H9 (cell line): ENCODE measurements around the gene LRIF1. TPM values are rescaled to one million over a fixed set of nuclear protein-coding genes. Genes with fewer than 3 reads are reported as not detected.

ENCODE experiments used
- DNase-seq: peaks from one replicate; pipeline ENCODE4 v3.0.0-alpha.2; 2017
- H2AFZ ChIP-seq: one replicate; pipeline ENCODE4 v1.6.1; 2013; ENCODE audit warnings: mild to moderate bottlenecking, low read length, control low read depth, moderate library complexity
- H2AK5ac ChIP-seq: 2 replicates; pipeline ENCODE4 v1.6.1; 2013; ENCODE audit warnings: low read length, control low read depth, mixed read lengths; ENCODE audit not compliant: insufficient read length
- H2BK120ac ChIP-seq: one replicate; pipeline ENCODE4 v1.6.1; 2013; ENCODE audit warnings: low read depth, mild to moderate bottlenecking, low read length, control low read depth, inconsistent platforms; ENCODE audit not compliant: poor library complexity, severe bottlenecking
- H2BK12ac ChIP-seq: 2 replicates; pipeline ENCODE4 v1.6.1; 2013; ENCODE audit warnings: low read length, control low read depth, mixed read lengths, low read depth; ENCODE audit not compliant: insufficient read length
- H2BK15ac ChIP-seq: 2 replicates; pipeline ENCODE4 v1.6.1; 2013; ENCODE audit warnings: low read depth, low read length, control low read depth
- H2BK20ac ChIP-seq: one replicate; pipeline ENCODE4 v1.6.1; 2013; ENCODE audit warnings: low read depth, mild to moderate bottlenecking, low read length, control low read depth, inconsistent platforms; ENCODE audit not compliant: poor library complexity, severe bottlenecking
- H2BK5ac ChIP-seq: 2 replicates; pipeline ENCODE4 v1.6.1; 2013; ENCODE audit warnings: low read length, control low read depth, mixed read lengths; ENCODE audit not compliant: insufficient read length
- H3K14ac ChIP-seq: 2 replicates; pipeline ENCODE4 v1.6.1; 2013; ENCODE audit warnings: low read length, control low read depth; ENCODE audit not compliant: insufficient read depth
- H3K18ac ChIP-seq: 2 replicates; pipeline ENCODE4 v1.6.1; 2013; ENCODE audit warnings: low read depth, mild to moderate bottlenecking, mixed read lengths, low read length, control low read depth; ENCODE audit not compliant: insufficient read length
- H3K23ac ChIP-seq: 2 replicates; pipeline ENCODE4 v1.6.1; 2013; ENCODE audit warnings: low read length, control low read depth, mixed read lengths, low read depth; ENCODE audit not compliant: insufficient read length
- H3K23me2 ChIP-seq: 2 replicates; pipeline ENCODE4 v1.6.1; 2013; ENCODE audit warnings: low read depth, mild to moderate bottlenecking, mixed read lengths, low read length, control low read depth; ENCODE audit not compliant: insufficient read length, poor library complexity, severe bottlenecking
- H3K27ac ChIP-seq: 2 replicates; pipeline ENCODE4 v1.5.1; 2013; ENCODE audit warnings: low read length, control low read depth, mixed read lengths, low read depth; ENCODE audit not compliant: insufficient read length
- H3K27me3 ChIP-seq: 2 replicates; pipeline ENCODE4 v1.6.1; 2013; ENCODE audit warnings: low read length, control low read depth, inconsistent platforms; ENCODE audit not compliant: insufficient read depth
- H3K4ac ChIP-seq: 2 replicates; pipeline ENCODE4 v1.6.1; 2013; ENCODE audit warnings: low read depth, mild to moderate bottlenecking, control low read depth, inconsistent platforms, low read length, moderate library complexity
- H3K4me1 ChIP-seq: 2 replicates; pipeline ENCODE4 v1.6.1; 2013; ENCODE audit warnings: low read length, control low read depth, inconsistent platforms; ENCODE audit not compliant: insufficient read depth
- H3K4me2 ChIP-seq: 2 replicates; pipeline ENCODE4 v1.6.1; 2013; ENCODE audit warnings: low read length, control low read depth, mixed read lengths; ENCODE audit not compliant: insufficient read length, insufficient read depth
- H3K56ac ChIP-seq: 2 replicates; pipeline ENCODE4 v1.6.1; 2013; ENCODE audit warnings: low read depth, mild to moderate bottlenecking, mixed read lengths, low read length, control low read depth; ENCODE audit not compliant: insufficient read length
- H3K79me1 ChIP-seq: 2 replicates; pipeline ENCODE4 v1.6.1; 2013; ENCODE audit warnings: low read depth, mild to moderate bottlenecking, moderate library complexity, low read length, control low read depth, inconsistent platforms; ENCODE audit not compliant: insufficient read depth, poor library complexity, severe bottlenecking
- H3K79me2 ChIP-seq: 2 replicates; pipeline ENCODE4 v1.6.1; 2013; ENCODE audit warnings: low read length, control low read depth, inconsistent platforms; ENCODE audit not compliant: insufficient read depth
- H3K9ac ChIP-seq: 2 replicates; pipeline ENCODE4 v1.6.1; 2013; ENCODE audit warnings: low read length, control low read depth, mixed read lengths; ENCODE audit not compliant: insufficient read length; ENCODE audit errors: extremely low read depth
- H3K9me3 ChIP-seq: one replicate; pipeline ENCODE4 v1.6.1; 2013; ENCODE audit warnings: low read depth, low read length, inconsistent platforms; ENCODE audit not compliant: control insufficient read depth
- H3T11ph ChIP-seq: one replicate; pipeline ENCODE4 v1.6.1; 2013; ENCODE audit warnings: mild to moderate bottlenecking, low read length, control low read depth, inconsistent platforms
- H4K20me1 ChIP-seq: one replicate; pipeline ENCODE4 v1.6.1; 2013; ENCODE audit not compliant: control insufficient read depth, insufficient read length, insufficient read depth
- H4K5ac ChIP-seq: 2 replicates; pipeline ENCODE4 v1.6.1; 2013; ENCODE audit warnings: low read depth, mild to moderate bottlenecking, mixed read lengths, low read length, control low read depth; ENCODE audit not compliant: insufficient read length
- H4K8ac ChIP-seq: replicated peaks from 2 replicates; pipeline ENCODE4 v1.6.1; 2013; ENCODE audit warnings: low read length, control low read depth, mixed read lengths, low read depth; ENCODE audit not compliant: insufficient read length
- H4K91ac ChIP-seq: 2 replicates; pipeline ENCODE4 v1.6.1; 2013; ENCODE audit warnings: low read depth, mild to moderate bottlenecking, moderate library complexity, mixed read lengths, low read length, control low read depth; ENCODE audit not compliant: insufficient read length
- H3K27ac Mint-ChIP-seq, 3 experiments: 2 replicates in 2 of 3; 3 replicates in 1 of 3; pipeline ENCODE4 v1.8.0; 2020 to 2021; ENCODE audit warnings: mixed read lengths in 3 of 3, mild to moderate bottlenecking in 1 of 3, moderate library complexity in 1 of 3
- H3K27me3 Mint-ChIP-seq: 2 replicates; pipeline ENCODE4 v1.8.0; 2021; ENCODE audit warnings: low read depth, mild to moderate bottlenecking, moderate library complexity, mixed read lengths
- H3K36me3 Mint-ChIP-seq, 3 experiments: 2 replicates in 2 of 3; 3 replicates in 1 of 3; pipeline ENCODE4 v1.8.0; 2020 to 2021; ENCODE audit warnings: low read depth in 3 of 3, mixed read lengths in 3 of 3; ENCODE audit not compliant: insufficient read depth in 1 of 3
- H3K4me1 Mint-ChIP-seq, 2 experiments: 2 replicates each; pipeline ENCODE4 v1.8.0; 2020; ENCODE audit warnings: mixed read lengths in 2 of 2
- H3K4me3 Mint-ChIP-seq, 2 experiments: 2 replicates in 1 of 2; 3 replicates in 1 of 2; pipeline ENCODE4 v1.8.0; 2020 to 2021; ENCODE audit warnings: mild to moderate bottlenecking in 2 of 2, mixed read lengths in 2 of 2, moderate library complexity in 1 of 2
- H3K9me3 Mint-ChIP-seq, 2 experiments: 2 replicates in 1 of 2; 3 replicates in 1 of 2; pipeline ENCODE4 v1.8.0; 2020; ENCODE audit warnings: mild to moderate bottlenecking in 2 of 2, mixed read lengths in 2 of 2, moderate library complexity in 1 of 2
- CTCF ChIP-seq: fragments of 200-600 bp; sonication (generic); conservative IDR thresholded peaks from 3 replicates; pipeline ENCODE4 v1.8.0; 2021; ENCODE audit warnings: antibody characterized with exemption, mild to moderate bottlenecking
- WGBS: extraction: QIAGEN DNeasy Blood & Tissue Kit; methylation state at CpG from one replicate; pipeline ENCODE4 v1.1.7; 2013; ENCODE audit warnings: missing lambda C conversion rate, low lambda C conversion rate, mixed read lengths; ENCODE audit not compliant: insufficient read length; ENCODE audit errors: extremely low coverage; 5-methylcytosine and 5-hydroxymethylcytosine counted together
- total RNA-seq: library from RNA; stranded (reverse); gene quantifications from 2 replicates; pipeline ENCODE4 v1.2.1, GENCODE V29; 2021

LRIF1 gene
- total RNA-seq, 1 experiment from 2014 or later = 13.6 TPM

GRCh38 chr1:110948038-110948810 lies 15.5 kb downstream of the LRIF1 start:
- Histone ChIP-seq H3K56ac (no peak overlapping the region), H2BK15ac (no peak overlapping the region), H4K5ac (no peak overlapping the region), H2BK5ac (no peak overlapping the region), H3K27ac (no peak overlapping the region), H3K14ac (no peak overlapping the region), H3K4ac (no peak overlapping the region), H3K79me1 (no peaks in the 10 kb centered on the region), H3K4me1 (no peaks in the 10 kb centered on the region), H3K18ac (no peak overlapping the region), H3T11ph (no peak overlapping the region), H4K8ac (no peak overlapping the region), H4K20me1 (no peaks in the 10 kb centered on the region), H3K23ac (no peak overlapping the region), H2BK20ac (no peak overlapping the region), H2AFZ (no peak overlapping the region), H3K23me2 (no peaks in the 10 kb centered on the region), H3K9ac (no peak overlapping the region), H2BK12ac (no peak overlapping the region), H3K27me3 (no peaks in the 10 kb centered on the region), H2BK120ac (no peak overlapping the region), H4K91ac (no peak overlapping the region), H3K9me3 (no peaks in the 10 kb centered on the region), H3K4me2 (no peak overlapping the region), H2AK5ac (no peak overlapping the region), H3K79me2 (no peaks in the 10 kb centered on the region)
- no peak for DNase-seq
- no CpG with 5 or more reads among the region's 10 CpGs for WGBS
- Mint-ChIP-seq H3K27ac (no peak overlapping the region), H3K27me3 (no peaks in the 10 kb centered on the region; the same call in 1 of the 2 replicates), H3K9me3 (peaks cover 4 to 10% of the 10 kb centered on the region in 2 experiments; a peak in 2 of 5 replicates), H3K36me3 (peaks cover 3 to 22% (median 17%) of the 10 kb centered on the region in 3 experiments; a peak in 6 of 7 replicates), H3K4me1 (no peaks in the 10 kb centered on the region), H3K4me3 (no peak overlapping the region)
- no peak for TF ChIP-seq CTCF
